Activated CD8-positive, alpha-beta T cell treated with anti-CD3 and anti-CD28 coated beads for 36 hours (primary cell): ENCODE data around the gene POM121C. TPM values are rescaled to one million over a fixed set of nuclear protein-coding genes. Genes with fewer than 3 reads are reported as not detected.
"Not testable (repeated sequence)": the region's sequence is repeated elsewhere in the genome, so short reads cannot be mapped to it uniquely, and the experiment has no call there.

Experiments used
- ATAC-seq: fragments of 200-7000 bp; cut with Tn5 transposase; one replicate; pipeline ENCODE4 v1.10.0; 2021; ENCODE audit warnings: mild to moderate bottlenecking, moderate library complexity
- CTCF ChIA-PET: fragments of 350-600 bp; sonication (Branson Sonifier 250); formaldehyde crosslinking; loops from one replicate; lab custom pipeline; 2021; ENCODE audit warnings: antibody characterized with exemption; lab: Charles Lee
- POLR2A ChIA-PET: fragments of 350-600 bp; sonication (Branson Sonifier 250); formaldehyde crosslinking; loops from one replicate; lab custom pipeline; 2021; ENCODE audit warnings: antibody characterized with exemption; lab: Charles Lee
- DNase-seq: peaks from one replicate; pipeline ENCODE4 v3.0.0-alpha.2; 2020
- H3K27ac Mint-ChIP-seq: one replicate; pipeline ENCODE4 v1.8.0; 2021; ENCODE audit warnings: mild to moderate bottlenecking, mixed read lengths
- H3K27me3 Mint-ChIP-seq: one replicate; pipeline ENCODE4 v1.8.0; 2021; ENCODE audit warnings: mixed read lengths
- H3K36me3 Mint-ChIP-seq: one replicate; pipeline ENCODE4 v1.8.0; 2021; ENCODE audit warnings: low read depth, mixed read lengths
- H3K4me1 Mint-ChIP-seq: one replicate; pipeline ENCODE4 v1.8.0; 2021; ENCODE audit warnings: low read depth, mixed read lengths
- H3K4me3 Mint-ChIP-seq: one replicate; pipeline ENCODE4 v1.8.0; 2021; ENCODE audit warnings: mild to moderate bottlenecking, moderate library complexity, mixed read lengths
- H3K9me3 Mint-ChIP-seq: one replicate; pipeline ENCODE4 v1.8.0; 2021; ENCODE audit warnings: mixed read lengths
- intact Hi-C: fragments of 100-400 bp; cut with micrococcal nuclease; formaldehyde crosslinking; loops from one replicate; pipeline ENCODE4 v1.10.0; 2022
- total RNA-seq, 2 experiments: library from RNA; stranded (reverse); gene quantifications; one replicate each; pipeline ENCODE4 v1.2.3, GENCODE V29; 2021

Gene POM121C
- total RNA-seq, 2 experiments from 2014 or later = 81.4 to 85.5 TPM

- H3K4me3 Mint-ChIP-seq, H3K27ac Mint-ChIP-seq, DNase-seq, H3K27me3 Mint-ChIP-seq, H3K9me3 Mint-ChIP-seq, POLR2A ChIA-PET, ATAC-seq, H3K4me1 Mint-ChIP-seq, intact Hi-C loops, CTCF ChIA-PET, H3K36me3 Mint-ChIP-seq: not testable (repeated sequence)
Measured at GRCh38 chr7:75509033-75509432, 22.9 kb upstream of the POM121C start.

- H3K27ac Mint-ChIP-seq, intact Hi-C loops: not testable (repeated sequence)
Measured at GRCh38 chr7:75492020-75492419, 5.9 kb upstream of the POM121C start, which contains the start of gene SPDYE5. Gene SPDYE5, plus strand, starts transcription at chr7:75492320. Its CDS starts 1,728 bp downstream, at chr7:75494048.

DNA sequence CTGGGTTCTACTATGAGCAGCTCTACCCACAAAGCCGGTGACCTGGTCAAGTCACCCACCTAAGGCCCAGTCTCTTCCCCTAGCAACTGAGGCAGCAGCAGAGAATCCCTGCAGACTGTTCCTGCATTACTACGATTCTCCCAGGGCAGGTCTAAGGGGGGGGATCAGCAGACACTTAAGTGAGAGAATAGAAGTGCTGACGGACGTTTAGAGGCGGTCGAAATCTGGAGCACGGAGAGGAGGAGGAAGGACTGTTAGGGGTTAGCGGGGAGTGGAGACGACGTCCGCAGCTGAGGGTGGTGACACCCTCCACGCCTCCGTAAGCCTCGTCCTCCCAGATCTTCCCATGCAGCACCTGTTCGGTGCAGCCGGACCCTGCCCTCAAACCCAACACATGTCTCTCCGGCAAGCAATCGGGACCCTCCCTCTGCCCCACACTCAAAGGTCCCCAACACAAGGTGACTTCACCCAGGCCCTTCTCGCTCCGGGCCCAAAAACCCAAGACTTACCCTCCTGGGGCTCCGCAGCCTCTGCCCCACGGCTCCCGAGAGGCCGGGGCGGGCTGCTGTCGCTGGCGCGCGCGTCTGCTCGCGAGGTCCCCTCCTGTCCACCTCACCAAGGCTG, 632 bp downstream of the POM121C start:
- peak overlapping the region; percentile 94 for H3K4me3 Mint-ChIP-seq
- H3K9me3 Mint-ChIP-seq, ATAC-seq, H3K27me3 Mint-ChIP-seq, CTCF ChIA-PET, intact Hi-C loops, H3K4me1 Mint-ChIP-seq, POLR2A ChIA-PET: not testable (repeated sequence)
- H3K36me3 Mint-ChIP-seq = peaks cover 16% of the 10 kb centered on the region
- peak overlapping the region; percentile 90 for H3K27ac Mint-ChIP-seq
- peak; percentile 13 for DNase-seq

More at GRCh38 chr7:75492020-75492419, 5.9 kb upstream of the POM121C start, which contains the start of gene SPDYE5:
- ATAC-seq, H3K9me3 Mint-ChIP-seq, POLR2A ChIA-PET, H3K36me3 Mint-ChIP-seq, H3K27me3 Mint-ChIP-seq, DNase-seq, CTCF ChIA-PET, H3K4me1 Mint-ChIP-seq, H3K4me3 Mint-ChIP-seq: not testable (repeated sequence)

DNA sequence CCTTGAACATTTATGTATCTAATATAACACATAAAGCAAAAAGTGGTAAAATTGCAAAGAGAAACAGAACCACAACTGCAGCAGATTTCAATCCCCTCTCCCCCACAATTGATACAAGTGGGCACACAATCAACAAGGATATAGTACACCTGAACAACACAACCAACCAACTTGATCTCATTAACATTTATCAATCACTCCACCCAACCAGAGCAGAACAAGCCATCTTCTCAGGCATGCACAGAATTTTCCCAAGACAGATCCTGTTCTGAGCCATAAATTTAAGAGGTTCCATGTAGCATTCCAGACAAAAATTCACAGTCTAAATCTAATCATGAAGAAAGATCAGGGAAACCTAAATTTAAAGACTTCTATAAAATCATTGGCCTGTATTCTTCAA, 5.8 kb downstream of the POM121C start:
- H3K4me3 Mint-ChIP-seq = not testable (repeated sequence)

GRCh38 chr7:75477457-75477856, 8.6 kb downstream of the POM121C start:
- H3K4me3 Mint-ChIP-seq, CTCF ChIA-PET, POLR2A ChIA-PET, H3K27me3 Mint-ChIP-seq, H3K9me3 Mint-ChIP-seq, intact Hi-C loops, DNase-seq, ATAC-seq, H3K4me1 Mint-ChIP-seq, H3K27ac Mint-ChIP-seq: not testable (repeated sequence)
- peaks cover 13% of the 10 kb centered on the region for H3K36me3 Mint-ChIP-seq

More for the DNA sequence above, 5.8 kb downstream of the POM121C start:
- peaks cover 13% of the 10 kb centered on the region for H3K36me3 Mint-ChIP-seq
- POLR2A ChIA-PET, H3K27ac Mint-ChIP-seq, H3K9me3 Mint-ChIP-seq, ATAC-seq, H3K4me1 Mint-ChIP-seq, DNase-seq, intact Hi-C loops, CTCF ChIA-PET, H3K27me3 Mint-ChIP-seq: not testable (repeated sequence)

DNA sequence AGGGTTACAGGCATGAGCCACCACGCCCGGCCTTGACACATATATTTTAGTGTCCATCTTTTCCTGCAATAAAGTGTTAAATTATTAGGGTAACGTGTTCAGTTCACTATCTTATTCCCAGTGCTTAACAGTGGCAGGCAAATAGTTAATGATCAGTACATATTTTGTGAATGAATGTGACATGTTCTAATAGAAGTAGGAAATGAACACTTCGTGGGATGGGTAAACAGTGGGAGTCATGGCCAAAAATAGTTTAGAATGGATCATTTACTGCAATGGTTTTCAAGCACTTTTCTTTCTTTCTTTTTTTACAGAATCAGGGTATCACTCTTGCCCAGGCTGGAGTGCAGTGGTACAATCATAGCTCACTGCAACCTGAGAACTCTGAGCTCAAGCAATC, 15.9 kb downstream of the POM121C start:
- H3K27ac Mint-ChIP-seq, H3K4me3 Mint-ChIP-seq, DNase-seq, H3K9me3 Mint-ChIP-seq, CTCF ChIA-PET, POLR2A ChIA-PET, H3K27me3 Mint-ChIP-seq, H3K4me1 Mint-ChIP-seq, intact Hi-C loops, ATAC-seq: not testable (repeated sequence)
- H3K36me3 Mint-ChIP-seq = peaks cover 38% of the 10 kb centered on the region

DNA sequence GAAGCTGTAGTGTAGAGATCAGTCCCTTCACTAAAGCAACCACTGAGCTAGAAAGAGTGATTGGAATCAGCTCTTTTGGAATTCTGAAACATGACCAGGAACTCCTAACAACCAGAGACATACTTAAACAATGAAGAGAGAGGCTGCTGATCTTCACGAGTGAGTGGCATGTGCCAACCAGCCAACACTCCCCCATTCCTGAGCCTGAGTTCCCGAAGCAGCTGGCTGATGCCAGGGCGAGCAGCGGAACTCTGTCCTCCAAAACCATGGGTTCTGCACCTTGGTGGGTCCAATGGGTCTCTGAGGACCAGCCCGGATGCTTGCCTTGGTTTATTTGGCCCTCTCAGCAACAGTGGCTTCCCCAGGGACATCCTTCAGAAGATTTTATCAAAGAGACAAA, 25.6 kb downstream of the POM121C start:
- POLR2A ChIA-PET, H3K4me1 Mint-ChIP-seq, H3K9me3 Mint-ChIP-seq, ATAC-seq, H3K36me3 Mint-ChIP-seq, CTCF ChIA-PET, H3K4me3 Mint-ChIP-seq, DNase-seq, intact Hi-C loops, H3K27ac Mint-ChIP-seq, H3K27me3 Mint-ChIP-seq: not testable (repeated sequence)

DNA sequence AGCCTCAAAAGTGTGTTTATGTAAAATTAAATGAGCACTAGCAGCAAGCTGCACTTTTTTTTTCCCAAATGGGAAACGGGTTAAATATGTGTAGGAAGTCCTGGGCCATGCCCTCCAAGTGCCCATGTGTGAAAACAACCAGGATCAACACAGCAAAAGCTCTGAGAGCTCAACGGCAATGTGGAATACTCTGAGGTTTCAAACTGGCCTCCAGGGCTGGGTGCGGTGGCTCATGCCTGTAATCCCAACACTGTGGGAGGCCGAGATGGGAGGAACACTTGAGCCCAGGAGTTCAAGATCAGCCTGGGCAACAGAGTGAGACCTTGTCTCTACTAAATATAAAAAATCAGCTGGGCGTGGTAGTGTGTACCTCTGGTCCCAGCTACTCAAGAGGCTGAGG, 28.1 kb downstream of the POM121C start:
- DNase-seq, H3K36me3 Mint-ChIP-seq, POLR2A ChIA-PET, H3K27ac Mint-ChIP-seq, CTCF ChIA-PET, H3K9me3 Mint-ChIP-seq, H3K4me3 Mint-ChIP-seq, ATAC-seq, intact Hi-C loops, H3K27me3 Mint-ChIP-seq, H3K4me1 Mint-ChIP-seq: not testable (repeated sequence)

- intact Hi-C loops, H3K36me3 Mint-ChIP-seq, H3K9me3 Mint-ChIP-seq, H3K27me3 Mint-ChIP-seq, ATAC-seq, H3K4me3 Mint-ChIP-seq, CTCF ChIA-PET, DNase-seq, POLR2A ChIA-PET, H3K4me1 Mint-ChIP-seq, H3K27ac Mint-ChIP-seq: not testable (repeated sequence)
Measured at GRCh38 chr7:75456403-75456802, 29.7 kb downstream of the POM121C start.
